NCI-H524 treated with DMSO at 0.1 percent for 48 hours (cell line): Measurements from ENCODE around the gene PPHLN1.

Experiments
- DNase-seq: peaks from one replicate; lab custom pipeline; 2025; lab: John Stamatoyannopoulos, UW

Gene PPHLN1

DNA sequence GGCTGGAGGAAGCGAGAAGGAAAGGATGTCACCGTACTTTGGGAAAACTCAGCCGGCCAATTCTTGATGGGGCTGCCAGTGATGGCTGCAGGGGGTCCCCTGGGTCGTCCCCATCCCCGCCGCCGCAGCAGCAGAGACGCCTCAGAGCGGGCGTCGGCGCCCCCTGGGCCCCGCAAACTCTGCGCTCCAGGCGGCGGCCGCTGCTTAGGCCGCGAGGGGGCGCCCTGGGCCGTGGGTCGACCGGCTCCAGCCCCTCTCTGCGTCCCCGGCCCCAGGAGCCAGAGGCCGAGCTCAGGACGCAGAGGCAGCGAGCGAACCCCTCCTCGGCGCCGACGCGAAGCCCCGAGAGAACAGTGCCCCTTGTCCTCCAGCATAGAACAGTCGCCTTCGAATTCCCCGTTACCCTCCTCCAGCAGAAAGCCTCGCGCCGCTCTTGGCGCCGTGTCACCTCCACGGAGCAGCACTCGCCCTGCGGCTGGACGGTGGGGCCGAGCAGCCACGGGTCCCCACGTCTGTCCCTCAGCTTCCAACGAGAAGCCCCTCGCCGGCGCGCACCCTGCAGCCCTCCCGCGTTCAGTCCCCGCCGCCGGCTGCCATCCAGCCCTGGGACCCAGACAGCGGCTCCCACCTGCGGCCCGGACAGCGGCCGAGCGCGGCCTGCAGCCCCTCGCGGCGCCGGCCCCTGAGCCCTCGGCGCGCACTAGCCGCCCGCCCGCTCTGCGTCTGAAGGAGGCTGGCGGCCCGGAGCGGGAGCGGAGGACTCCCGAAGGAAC is 157.0 kb downstream of the PPHLN1 start:
- no peak for DNase-seq

DNA sequence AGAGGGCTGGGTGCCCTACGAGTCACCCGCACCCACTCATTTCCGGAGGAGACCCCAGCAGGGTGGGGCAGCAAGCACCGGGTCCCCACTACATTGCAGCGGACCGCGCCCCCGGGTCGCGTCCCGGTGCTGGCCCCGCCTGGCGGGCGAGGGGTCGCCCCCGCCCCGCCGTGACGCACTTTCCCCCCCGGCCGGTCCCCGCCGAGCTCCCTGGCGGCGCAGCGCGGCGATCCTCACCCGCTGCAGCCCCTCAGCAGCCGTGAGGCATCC is 157.5 kb downstream of the PPHLN1 start:
- DNase-seq, result no peak

DNA sequence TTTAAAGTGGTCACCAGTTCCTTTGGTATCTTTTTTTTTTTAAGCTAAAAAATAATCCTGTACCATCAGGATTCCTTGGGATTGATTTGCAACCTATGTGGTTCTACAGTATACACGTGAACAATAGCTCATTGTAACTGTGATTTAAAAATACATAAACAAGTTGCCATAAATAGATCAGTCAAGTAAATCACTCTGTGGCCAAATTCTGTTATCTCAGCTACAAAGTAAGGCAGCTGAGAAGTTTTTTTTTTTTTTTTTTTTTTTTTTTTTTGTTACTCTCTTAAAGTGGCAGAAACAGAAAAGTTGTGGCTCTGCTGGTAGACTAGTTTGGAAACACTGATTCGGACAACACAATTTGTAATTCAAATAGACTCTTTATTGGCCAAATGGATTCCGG is 159.0 kb downstream of the PPHLN1 start:
- DNase-seq, result no peak

DNA sequence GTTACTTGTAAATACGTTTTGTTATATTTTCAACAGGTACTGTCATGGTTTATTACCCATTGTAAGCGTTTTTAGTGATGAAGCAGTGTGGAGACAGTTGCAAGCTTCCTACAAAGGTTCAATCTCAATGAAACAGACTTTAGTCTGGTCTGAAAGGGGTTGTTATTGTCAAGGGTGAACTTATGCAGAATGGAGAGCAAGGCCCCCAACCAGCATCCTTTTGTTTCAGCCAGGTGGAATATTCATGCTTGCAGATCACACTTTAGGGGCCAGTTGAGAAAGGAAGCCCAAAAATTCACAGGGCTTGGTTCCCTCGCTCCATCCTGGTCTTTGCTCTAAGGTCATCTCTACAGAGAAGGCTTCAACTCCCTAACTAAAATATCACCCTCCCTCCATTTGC is 159.9 kb downstream of the PPHLN1 start:
- no peak for DNase-seq

DNA sequence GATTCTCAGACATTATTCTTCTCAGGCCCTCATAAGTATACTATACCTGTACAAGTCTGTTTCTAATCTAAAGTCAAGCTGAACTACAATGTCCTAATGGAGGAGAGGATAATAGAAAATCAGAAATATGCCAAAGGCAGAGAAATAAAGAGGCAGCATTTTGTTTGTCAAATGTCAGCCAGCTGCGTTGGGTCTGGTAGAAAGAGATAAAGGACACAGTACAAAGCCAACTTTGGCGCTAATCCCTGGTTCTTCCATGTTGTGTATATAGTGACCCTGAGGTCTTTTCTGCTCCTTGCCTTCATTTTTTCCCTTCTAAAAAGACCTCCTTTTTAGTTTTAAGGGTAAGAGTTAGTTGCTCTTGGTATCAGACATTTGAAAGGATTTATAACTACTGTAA is 160.4 kb downstream of the PPHLN1 start:
- no peak for DNase-seq

DNA sequence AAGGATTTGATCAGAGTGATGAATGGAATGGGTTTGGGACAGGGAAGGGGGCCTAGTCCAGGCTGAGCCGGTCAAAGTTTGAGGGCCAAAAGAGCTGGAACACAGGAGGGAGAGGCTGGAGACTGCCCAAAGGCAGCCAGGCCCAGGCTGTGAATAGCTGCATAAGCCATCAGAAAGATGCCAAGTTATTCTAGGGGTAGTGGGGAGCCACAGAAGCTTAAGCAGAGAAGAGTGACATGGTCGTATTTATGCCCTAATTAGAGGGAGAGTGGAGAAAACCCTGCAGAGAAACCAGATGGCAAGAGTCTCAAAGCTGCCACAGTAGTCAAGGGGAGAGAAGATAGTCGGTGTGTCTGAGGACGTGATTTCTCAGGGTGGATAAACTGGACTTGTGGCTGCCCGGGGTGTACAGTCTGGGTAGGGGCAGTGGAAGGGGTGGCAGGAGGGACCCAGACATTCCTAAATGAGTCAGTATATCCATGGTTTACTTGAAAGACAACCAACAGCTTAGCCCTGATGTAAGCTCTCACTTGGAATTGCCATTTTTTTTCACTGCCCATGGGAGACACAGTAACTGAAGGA is 164.4 kb downstream of the PPHLN1 start:
- no peak for DNase-seq
